Activated CD8-positive, alpha-beta memory T cell treated with anti-CD3 and anti-CD28 coated beads for 4 hours (primary cell): ENCODE results near the gene ETFDH.
"Not testable (repeated sequence)": the region's sequence is repeated elsewhere in the genome, so short reads cannot be mapped to it uniquely, and the experiment has no call there.

Experiments used
- DNase-seq, 2 donors: peaks; one replicate each; pipeline ENCODE4 v3.0.0-alpha.2; 2020; ENCODE audit warnings: low read depth in 2 of 2

The ETFDH gene

GRCh38 chr4:158754385-158755180, 82.5 kb downstream of the ETFDH start:
- no peak for DNase-seq

GRCh38 chr4:158755819-158756218, 83.7 kb downstream of the ETFDH start:
- not testable (repeated sequence) for DNase-seq

- no peak for DNase-seq
Measured at GRCh38 chr4:158756588-158756987, 84.5 kb downstream of the ETFDH start.

GRCh38 chr4:158758142-158758541, 86.0 kb downstream of the ETFDH start:
- no peak for DNase-seq

GRCh38 chr4:158758703-158759102, 86.6 kb downstream of the ETFDH start:
- DNase-seq: no peak
